NCI-H1105 (cell line): ENCODE results near the gene COX10.
"Not testable (repeated sequence)": the region's sequence is repeated elsewhere in the genome, so short reads cannot be mapped to it uniquely, and the experiment has no call there.

Source experiments
- DNase-seq: peaks from one replicate; lab custom pipeline; 2025; lab: John Stamatoyannopoulos, UW

The COX10 gene

DNA sequence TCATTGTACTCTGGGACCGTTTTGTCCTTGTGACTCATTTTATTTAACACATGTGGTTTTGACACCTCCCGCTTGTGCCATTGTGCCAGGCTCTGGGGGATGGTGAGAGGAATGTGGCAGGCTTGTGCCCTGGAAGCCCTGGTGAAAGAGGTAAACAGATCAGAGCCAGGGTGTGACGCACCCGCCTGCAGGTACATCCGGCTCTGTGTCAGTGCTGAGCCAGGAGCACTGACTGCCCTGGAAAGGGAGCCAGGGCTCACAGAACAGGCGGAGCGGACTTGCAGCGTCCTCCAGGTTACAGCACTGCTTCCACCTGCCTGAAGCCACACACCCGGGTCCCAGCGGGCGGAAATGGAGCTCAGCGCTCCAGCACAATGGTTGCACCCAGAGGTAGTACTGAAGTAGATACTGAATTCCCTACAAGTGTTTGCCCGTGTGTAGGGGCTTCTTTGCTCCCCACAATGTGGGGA lies 136.7 kb downstream of the COX10 start:
- peak; percentile 72 for DNase-seq

DNA sequence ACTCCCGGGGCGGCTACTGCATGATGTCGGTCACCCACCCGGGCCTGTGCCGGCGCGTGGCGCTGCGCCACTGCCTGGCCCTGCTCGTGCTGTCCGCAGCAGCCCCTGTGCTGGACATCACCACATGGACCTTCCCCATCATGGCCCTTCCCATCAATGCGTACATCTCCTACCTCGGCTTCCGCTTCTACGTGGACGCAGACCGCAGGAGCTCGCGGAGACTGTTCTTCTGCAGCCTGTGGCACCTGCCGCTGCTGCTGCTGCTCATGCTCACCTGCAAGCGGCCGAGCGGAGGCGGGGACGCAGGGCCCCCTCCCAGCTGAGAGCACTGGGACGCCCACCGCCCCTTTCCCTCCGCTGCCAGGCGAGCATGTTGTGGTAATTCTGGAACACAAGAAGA lies 137.6 kb downstream of the COX10 start:
- no peak for DNase-seq

- no peak for DNase-seq
These were observed 138.5 kb downstream of the COX10 start for GRCh38 chr17:14207791-14208190.

DNA sequence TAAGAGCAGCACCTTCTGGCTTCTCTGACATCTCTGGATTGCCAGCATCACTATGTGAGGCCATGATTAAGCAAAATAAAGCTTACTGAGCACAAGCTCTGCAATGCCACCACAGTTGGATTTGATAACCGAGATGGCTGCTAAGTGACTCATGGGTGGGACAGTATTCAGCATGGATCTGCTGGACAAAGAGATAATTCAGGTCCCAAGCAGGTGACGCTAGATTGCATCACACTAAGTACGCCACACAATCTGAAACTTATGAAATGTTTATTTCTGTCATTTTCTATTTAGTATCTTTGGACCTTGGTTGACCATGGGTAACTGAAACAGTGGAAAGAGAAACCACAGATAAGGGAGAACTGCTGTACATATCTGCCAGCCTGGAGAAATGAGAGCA lies 139.9 kb downstream of the COX10 start:
- DNase-seq = no peak

DNA sequence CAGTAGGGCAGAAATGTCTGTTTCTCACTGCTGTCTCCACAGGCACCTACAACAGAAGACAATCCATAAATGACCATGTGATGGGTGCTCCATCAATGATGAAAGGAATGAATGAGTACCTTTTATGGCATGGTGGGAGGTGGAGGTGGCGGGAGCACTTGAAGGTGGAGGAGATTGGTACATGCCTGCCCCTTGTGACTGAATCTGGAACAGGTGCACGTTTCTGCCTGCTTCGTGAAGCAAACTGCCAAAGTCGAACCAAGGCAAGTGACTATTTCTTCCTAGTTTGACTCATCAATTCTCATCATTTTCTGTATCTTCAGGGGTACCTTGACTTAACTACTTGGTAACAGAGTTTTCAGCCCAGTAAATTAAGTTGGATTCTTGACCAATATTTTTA lies 141.9 kb downstream of the COX10 start:
- DNase-seq = no peak

DNA sequence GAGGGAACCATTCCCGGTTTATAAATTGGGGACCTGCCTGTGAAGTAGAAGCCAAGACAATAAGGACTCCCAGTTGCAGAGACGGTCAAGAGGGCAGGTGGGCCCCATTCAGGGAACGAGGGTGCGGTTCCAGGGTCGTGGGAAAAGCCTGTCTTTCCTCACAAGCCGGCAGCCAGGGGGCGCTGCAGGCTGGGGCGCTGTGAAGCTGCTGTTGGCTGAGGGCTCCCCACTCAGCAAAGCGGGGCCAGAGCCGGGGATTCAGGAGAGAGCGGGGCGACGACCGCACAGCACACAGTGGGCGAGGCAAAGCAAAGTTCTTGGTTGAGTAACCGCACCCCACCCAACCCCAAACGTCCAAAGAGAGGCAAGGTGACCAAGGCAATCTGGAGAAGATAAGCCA lies 142.5 kb downstream of the COX10 start:
- DNase-seq = no peak

GRCh38 chr17:14212401-14212800 lies 143.1 kb downstream of the COX10 start:
- DNase-seq = no peak

GRCh38 chr17:14214271-14214670 lies 145.0 kb downstream of the COX10 start:
- no peak for DNase-seq

- DNase-seq = no peak
These were observed 153.3 kb downstream of the COX10 start for GRCh38 chr17:14222611-14223010.

GRCh38 chr17:14225254-14225980 lies 156.1 kb downstream of the COX10 start:
- DNase-seq = no peak

GRCh38 chr17:14227052-14227451 lies 157.7 kb downstream of the COX10 start:
- no peak for DNase-seq

DNA sequence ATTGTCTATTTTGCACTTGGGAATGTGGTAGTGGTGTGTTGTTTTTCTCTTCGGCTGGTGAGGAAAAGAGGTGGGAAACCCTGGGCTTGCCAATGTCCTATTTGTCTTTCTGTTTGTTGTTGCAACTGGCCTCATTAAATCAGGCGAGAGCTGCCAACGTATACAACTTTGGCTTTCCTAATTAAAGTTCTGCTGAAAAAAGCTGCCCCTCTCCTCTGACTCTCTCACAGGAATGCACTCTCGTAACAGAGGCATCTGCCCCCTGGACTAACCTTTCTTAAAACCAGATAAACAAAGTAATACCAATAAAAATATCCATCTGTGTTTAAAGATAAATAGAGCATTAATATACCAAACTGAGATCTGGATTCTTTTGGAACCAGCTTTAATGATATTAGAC lies 159.6 kb downstream of the COX10 start:
- DNase-seq = no peak

DNA sequence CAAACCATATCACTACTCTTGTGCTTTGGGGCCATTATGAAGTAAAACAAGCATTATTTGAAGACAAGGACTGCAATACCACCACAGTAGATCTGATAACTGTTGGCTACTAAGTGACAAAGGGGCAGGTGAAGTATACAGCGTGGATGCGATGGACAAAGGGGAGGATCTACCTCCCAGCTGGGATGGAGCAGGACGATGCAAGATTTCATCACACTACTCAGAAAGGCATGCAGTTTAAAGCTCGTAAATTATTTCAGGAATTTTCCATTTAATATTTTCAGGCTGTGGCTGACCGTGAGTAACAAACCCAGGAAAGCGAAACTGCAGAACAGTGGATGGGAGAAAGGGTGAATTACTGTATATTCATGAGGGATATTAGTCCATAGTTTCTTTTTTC lies 161.9 kb downstream of the COX10 start:
- not testable (repeated sequence) for DNase-seq

GRCh38 chr17:14235047-14235446 lies 165.7 kb downstream of the COX10 start:
- DNase-seq = not testable (repeated sequence)

GRCh38 chr17:14236032-14236431 lies 166.7 kb downstream of the COX10 start:
- not testable (repeated sequence) for DNase-seq

GRCh38 chr17:14236762-14237161 lies 167.5 kb downstream of the COX10 start, which contains the start of gene CDRT15:
TSS of gene CDRT15 (minus strand) at chr17:14236862. CDS start at chr17:14236833, 29 bp downstream.
- not testable (repeated sequence) for DNase-seq

GRCh38 chr17:14239271-14239670 lies 170.0 kb downstream of the COX10 start:
- DNase-seq = not testable (repeated sequence)

- no peak for DNase-seq
These were observed 175.7 kb downstream of the COX10 start for GRCh38 chr17:14245002-14245401.

- no peak for DNase-seq
These were observed 176.3 kb downstream of the COX10 start for GRCh38 chr17:14245629-14246028.
